Renal cortex interstitium (tissue), 11 donors: ENCODE data around the gene CGREF1. TPM values are rescaled to one million over a fixed set of nuclear protein-coding genes. Genes with fewer than 3 reads are reported as not detected.

Source experiments
- DNase-seq, 11 donors: peaks; one replicate each; pipeline ENCODE4 v3.0.0-alpha.2; 2013; ENCODE audit warnings: low read depth in 9 of 11, low spot score in 4 of 11; ENCODE audit errors: extremely low read depth in 1 of 11
- polyA plus RNA-seq, 3 donors: library from polyadenylated mRNA; unstranded; fragments of 120-200 nt; gene quantifications; one replicate each; pipeline ENCODE4 v1.2.1, GENCODE V29; 2013; ENCODE audit not compliant: insufficient read length in 3 of 3

The CGREF1 gene
- polyA plus RNA-seq, 3 donors: 6.2 to 8.6 (median 7.4) TPM

- no peak for DNase-seq
Observed at GRCh38 chr2:27145682-27146081, 26.8 kb upstream of the CGREF1 start.

GRCh38 chr2:27143285-27143684 is 24.4 kb upstream of the CGREF1 start:
- no peak for DNase-seq

- no peak for DNase-seq
Observed at GRCh38 chr2:27139310-27139709, 20.4 kb upstream of the CGREF1 start, which contains the start of gene PRR30. Gene PRR30, minus strand, starts transcription at chr2:27139410. Its CDS starts 1,081 bp downstream, at chr2:27138329.

- no peak for DNase-seq
Observed at GRCh38 chr2:27138111-27138510, 19.2 kb upstream of the CGREF1 start.

- DNase-seq: no peak
Observed at GRCh38 chr2:27137322-27137935, 18.5 kb upstream of the CGREF1 start.

GRCh38 chr2:27136751-27137150 is 17.8 kb upstream of the CGREF1 start:
- DNase-seq: no peak

GRCh38 chr2:27135478-27135955 is 16.6 kb upstream of the CGREF1 start:
- no peak for DNase-seq

- DNase-seq: no peak
Observed at GRCh38 chr2:27134781-27135477, 16.0 kb upstream of the CGREF1 start.

GRCh38 chr2:27133905-27134780 is 15.2 kb upstream of the CGREF1 start, which contains the start of gene PREB:
Gene PREB, minus strand, starts transcription at chr2:27134636. Its CDS starts 215 bp downstream, at chr2:27134421.
- peak; percentile 91 to 97 (median 95) for DNase-seq

GRCh38 chr2:27133195-27133875 is 14.4 kb upstream of the CGREF1 start:
- DNase-seq: no peak

- no peak for DNase-seq
Observed at GRCh38 chr2:27131429-27131828, 12.5 kb upstream of the CGREF1 start.

- DNase-seq: no peak
Observed at GRCh38 chr2:27130396-27130795, 11.5 kb upstream of the CGREF1 start.

GRCh38 chr2:27128668-27129571 is 10.0 kb upstream of the CGREF1 start:
- no peak for DNase-seq

GRCh38 chr2:27127883-27128667 is 9.1 kb upstream of the CGREF1 start:
- no peak for DNase-seq

- no peak for DNase-seq
Observed at GRCh38 chr2:27126252-27126710, 7.4 kb upstream of the CGREF1 start.

GRCh38 chr2:27125104-27125503 is 6.2 kb upstream of the CGREF1 start:
- no peak for DNase-seq
